B cell (primary cell): ENCODE data around the gene BRF1.

Experiments used
- CTCF ChIP-seq: fragments of 200-600 bp; IDR thresholded peaks from one replicate; pipeline ENCODE4 v1.8.0; 2022; ENCODE audit warnings: antibody characterized with exemption, mild to moderate bottlenecking
- EZH2 ChIP-seq: IDR thresholded peaks from 2 replicates; pipeline ENCODE4 v1.6.1; 2012; ENCODE audit warnings: borderline replicate concordance, low read depth, mild to moderate bottlenecking, moderate library complexity, low read length; ENCODE audit not compliant: insufficient read depth, poor library complexity, severe bottlenecking

- TF ChIP-seq CTCF (no peak), EZH2 (no peak)
These were observed 132.7 kb downstream of the BRF1 start for GRCh38 chr14:105168093-105168420.
